GM12878 (cell line): ENCODE data around the gene PPP1R13L. TPM values are rescaled to one million over a fixed set of nuclear protein-coding genes. Genes with fewer than 3 reads are reported as not detected.

Source experiments
- ATAC-seq: fragments of 200-7000 bp; cut with Tn5 transposase; 3 replicates; pipeline ENCODE4 v1.9.1; 2020; ENCODE audit warnings: mild to moderate bottlenecking, moderate library complexity
- BruUV-seq: library from RNA; stranded (reverse); fragments of 400-500 nt; replicated peaks from 2 replicates; lab custom pipeline; 2021; lab: Mats Ljungman, UMichigan
- CTCF ChIA-PET: fragments of 300-600 bp; sonication (Branson Sonifier 250); formaldehyde crosslinking; extraction: SDS; loops from one replicate; lab custom pipeline; 2021; ENCODE audit warnings: inconsistent platforms; lab: Yijun Ruan, JAX
- POLR2A ChIA-PET: fragments of 350-600 bp; formaldehyde crosslinking; extraction: SDS; loops from one replicate; lab custom pipeline; 2021; ENCODE audit warnings: inconsistent platforms; lab: Charles Lee
- RAD21 ChIA-PET: fragments of 300-600 bp; sonication (Branson Sonifier 250); formaldehyde crosslinking; loops from one replicate; lab custom pipeline; 2023; ENCODE audit warnings: antibody characterized with exemption; ENCODE audit not compliant: unreplicated experiment; lab: Charles Lee
- SMC1A ChIA-PET: fragments of 300-600 bp; sonication (Branson Sonifier 250); formaldehyde crosslinking; loops from one replicate; lab custom pipeline; 2023; ENCODE audit not compliant: unreplicated experiment, uncharacterized antibody; lab: Charles Lee
- DNase-seq: peaks from one replicate; pipeline ENCODE4 v3.0.0-alpha.2; 2011; ENCODE audit warnings: low read depth, low spot score
- FAIRE-seq: peaks from 3 replicates; lab custom pipeline; 2011; peaks lifted over from hg19 to GRCh38; lab: Jason Lieb, UNC
- H2AFZ ChIP-seq: 2 replicates; pipeline ENCODE4 v1.6.0; 2011; ENCODE audit warnings: low read depth, low read length, control low read depth; ENCODE audit not compliant: control insufficient read depth
- H3K27ac ChIP-seq: 2 replicates; pipeline ENCODE4 v1.5.1; 2011; ENCODE audit warnings: control low read depth; ENCODE audit not compliant: control insufficient read depth, insufficient read depth
- H3K27me3 ChIP-seq, 2 experiments: replicated peaks in 1 of 2; 2 replicates each; pipeline versions ENCODE4 v1.6.0 to v1.6.1; 2011; ENCODE audit warnings: low read length in 1 of 2; ENCODE audit not compliant: control insufficient read depth in 2 of 2, insufficient read depth in 2 of 2
- H3K36me3 ChIP-seq, 2 experiments: 2 replicates each; pipeline ENCODE4 v1.5.1; 2011; ENCODE audit warnings: low read length in 1 of 2; ENCODE audit not compliant: control insufficient read depth in 2 of 2, insufficient read depth in 2 of 2
- H3K4me1 ChIP-seq: 2 replicates; pipeline ENCODE4 v1.6.1; 2011; ENCODE audit warnings: mild to moderate bottlenecking, low read length, moderate library complexity, mixed read lengths; ENCODE audit not compliant: control insufficient read depth, insufficient read depth
- H3K4me2 ChIP-seq: 2 replicates; pipeline ENCODE4 v1.6.0; 2011; ENCODE audit warnings: control low read depth; ENCODE audit not compliant: control insufficient read depth, insufficient read depth
- H3K4me3 ChIP-seq: fragments of 200-600 bp; sonication (generic); 2 replicates; pipeline ENCODE4 v1.5.1; 2016
- H3K79me2 ChIP-seq: 2 replicates; pipeline ENCODE4 v1.6.0; 2011; ENCODE audit warnings: low read length; ENCODE audit not compliant: control insufficient read depth, insufficient read depth
- H3K9ac ChIP-seq: 2 replicates; pipeline ENCODE4 v1.8.0; 2011; ENCODE audit warnings: low read length, control low read depth, mixed read lengths; ENCODE audit not compliant: control insufficient read depth, insufficient read depth
- H3K9me3 ChIP-seq: replicated peaks from 3 replicates; pipeline ENCODE4 v1.5.1; 2011; ENCODE audit warnings: mild to moderate bottlenecking, low read length; ENCODE audit not compliant: control insufficient read depth, insufficient read depth
- H4K20me1 ChIP-seq: 2 replicates; pipeline ENCODE4 v1.6.0; 2011; ENCODE audit not compliant: control insufficient read depth, insufficient read depth
- BHLHE40 ChIP-seq, 2 experiments: fragments of 450-650 bp in 1 of 2; IDR thresholded peaks; 2 replicates each; pipeline ENCODE4 v1.6.1; 2011 to 2017; ENCODE audit warnings: low read depth in 2 of 2, borderline replicate concordance in 1 of 2, improper control_type of control experiment in 1 of 2, low read length in 1 of 2, mild to moderate bottlenecking in 1 of 2
- EGR1 ChIP-seq, 2 experiments: IDR thresholded peaks; 1 replicate in 1 of 2; 2 replicates in 1 of 2; pipeline ENCODE4 v1.6.1; 2011 to 2012; ENCODE audit warnings: low read depth in 2 of 2, low read length in 2 of 2, borderline replicate concordance in 1 of 2, mild to moderate bottlenecking in 1 of 2, moderate library complexity in 1 of 2
- FOXM1 ChIP-seq: IDR thresholded peaks from 2 replicates; pipeline ENCODE4 v1.6.1; 2012; ENCODE audit warnings: low read depth, mild to moderate bottlenecking, inconsistent platforms, low read length, moderate library complexity
- IRF4 ChIP-seq: IDR thresholded peaks from 2 replicates; pipeline ENCODE4 v1.6.1; 2011; ENCODE audit warnings: low read depth, low read length
- SIN3A ChIP-seq: IDR thresholded peaks from 2 replicates; pipeline ENCODE4 v1.6.1; 2012; ENCODE audit warnings: low read depth, low read length, improper control_type of control experiment
- TCF12 ChIP-seq: IDR thresholded peaks from 2 replicates; pipeline ENCODE4 v1.6.1; 2011; ENCODE audit warnings: low read depth, mild to moderate bottlenecking, low read length
- WGBS: methylation state at CpG from one replicate; pipeline ENCODE4 v1.1.6; 2016; ENCODE audit warnings: low lambda C conversion rate; ENCODE audit not compliant: insufficient replicate concordance, insufficient coverage; ENCODE audit errors: missing lambda C conversion rate; 5-methylcytosine and 5-hydroxymethylcytosine counted together
- in situ Hi-C: fragments of 300-500 bp; cut with MboI; formaldehyde crosslinking; loops from 9 replicates; pipeline ENCODE4 v1.14.3; 2018; ENCODE audit warnings: mixed read lengths
- intact Hi-C: fragments of 100-400 bp; cut with micrococcal nuclease; formaldehyde crosslinking; loops from one replicate; pipeline ENCODE4 v1.14.2; 2022; ENCODE audit not compliant: unreplicated experiment
- polyA plus RNA-seq, 11 experiments: library from polyadenylated mRNA; depleted of rRNA in 4 of 11; unstranded in 6 of 11; stranded (reverse) in 5 of 11; fragments of >200 nt; fragmentation: Nextera tagmentation in 4 of 11; fragmentation: Illumina TruSeq in 1 of 11; extraction: Ambion mirVana in 4 of 11; extraction: Trizol in 1 of 11; gene quantifications; 1 replicate in 1 of 11; 2 replicates in 10 of 11; pipeline versions ENCODE4 v1.2.1 to v1.2.3, GENCODE V29; 2011 to 2016; ENCODE audit warnings: inconsistent platforms in 2 of 11, missing spikeins in 2 of 11, low read depth in 1 of 11
- total RNA-seq, 4 experiments: library from RNA; depleted of rRNA in 3 of 4; stranded (reverse); fragments of >200 nt in 3 of 4; fragmentation: Illumina TruSeq in 1 of 4; extraction: Trizol in 1 of 4; gene quantifications; 2 replicates each; pipeline versions ENCODE4 v1.2.1 to v1.2.3, GENCODE V29; 2013 to 2021
- TF ChIP-seq, protein P1 (sequence below): fragments of 450-650 bp; IDR thresholded peaks from 2 replicates; pipeline ENCODE4 v1.6.1; 2016; ENCODE audit warnings: mild to moderate bottlenecking

The PPP1R13L gene
- total and polyA plus RNA-seq, 10 of the 15 experiments (the other 5 are each of a cell fraction or from before 2014, with no cell fraction given) = 0.40 to 10.0 (median 2.5) TPM

DNA sequence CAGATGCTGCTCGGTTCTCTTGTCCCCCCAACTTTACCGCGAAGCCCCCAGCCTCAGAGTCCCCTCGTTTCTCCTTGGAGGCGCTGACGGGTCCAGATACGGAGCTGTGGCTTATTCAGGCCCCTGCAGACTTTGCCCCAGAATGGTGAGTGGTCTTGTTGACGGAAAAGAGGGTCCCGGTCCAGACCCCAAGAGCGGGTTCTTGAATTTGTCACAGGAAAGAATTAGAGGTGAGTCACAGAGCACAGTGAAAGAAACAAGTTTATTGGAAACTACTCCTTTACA is 2.2 kb upstream of the PPP1R13L start:
- ChIA-PET POLR2A (interaction anchor here (0.8 to 1.5 kb wide), 2 partner anchors 16 to 78 kb away, joined by 3 read pairs; no protein-coding TSS in a partner anchor), CTCF (interaction anchor here (1.1 to 1.3 kb wide), 2 partner anchors 24 to 71 kb away, joined by 3 to 4 read pairs; no protein-coding TSS in a partner anchor), RAD21 (interaction anchor here (0.9 kb wide), 1 partner anchor 14 kb away, joined by 6 read pairs; no protein-coding TSS in a partner anchor), SMC1A (interaction anchor here (0.7 kb wide), 1 partner anchor 72 kb away, joined by 3 read pairs; no protein-coding TSS in a partner anchor)
- peak overlapping the region; percentile 89; the same call in 1 of the 2 replicates for H3K27ac ChIP-seq
- H3K27me3 ChIP-seq = no peaks in the 10 kb centered on the region; a peak in 1 of 4 replicates
- no peak for TF ChIP-seq SIN3A
- TF ChIP-seq TCF12 = no peak
- no peak for TF ChIP-seq IRF4
- TF ChIP-seq FOXM1 = no peak
- no peak for TF ChIP-seq EGR1 (IDR thresholded peaks at IDR 0.05; ENCODE audit: borderline replicate concordance in 1 of 2, low read depth in 2 of 2, low read length in 2 of 2)
- TF ChIP-seq, protein P1, sequence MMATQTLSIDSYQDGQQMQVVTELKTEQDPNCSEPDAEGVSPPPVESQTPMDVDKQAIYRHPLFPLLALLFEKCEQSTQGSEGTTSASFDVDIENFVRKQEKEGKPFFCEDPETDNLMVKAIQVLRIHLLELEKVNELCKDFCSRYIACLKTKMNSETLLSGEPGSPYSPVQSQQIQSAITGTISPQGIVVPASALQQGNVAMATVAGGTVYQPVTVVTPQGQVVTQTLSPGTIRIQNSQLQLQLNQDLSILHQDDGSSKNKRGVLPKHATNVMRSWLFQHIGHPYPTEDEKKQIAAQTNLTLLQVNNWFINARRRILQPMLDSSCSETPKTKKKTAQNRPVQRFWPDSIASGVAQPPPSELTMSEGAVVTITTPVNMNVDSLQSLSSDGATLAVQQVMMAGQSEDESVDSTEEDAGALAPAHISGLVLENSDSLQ = no peak
- TF ChIP-seq BHLHE40 (IDR thresholded peaks at IDR 0.05; ENCODE audit: borderline replicate concordance in 1 of 2, low read depth in 2 of 2, low read length in 1 of 2) = no peak
- peaks cover 4% of the 10 kb centered on the region for H3K4me1 ChIP-seq
- peaks cover 0 to 1% of the 10 kb centered on the region in 2 experiments; a peak in 2 of 4 replicates for H3K36me3 ChIP-seq
- FAIRE-seq (no peak), DNase-seq (no peak), ATAC-seq (no peak)
- no peak overlapping the region for H2AFZ ChIP-seq
- BruUV-seq = no TSS peak
- peak overlapping the region; percentile 98 for H3K4me3 ChIP-seq
- intact Hi-C loops (loop anchor here (10.0 kb wide), 1 partner anchor 238 kb away; no protein-coding TSS in a partner anchor), in situ Hi-C loops (no loop called here)
- no peaks in the 10 kb centered on the region for H4K20me1 ChIP-seq
- no peaks in the 10 kb centered on the region for H3K9me3 ChIP-seq
- H3K9ac ChIP-seq = peak overlapping the region; percentile 76
- peak overlapping the region; percentile 96 for H3K4me2 ChIP-seq
- WGBS = under 1% methylated on average over 10 of the region's 10 CpGs
- peaks cover 7% of the 10 kb centered on the region for H3K79me2 ChIP-seq
